SK-N-SH (cell line): Measurements from ENCODE around the gene EXD2. TPM values are rescaled to one million over a fixed set of nuclear protein-coding genes. Genes with fewer than 3 reads are reported as not detected.

Experiments used
- CTCF ChIA-PET: fragments of 300-600, 350-600 bp; formaldehyde crosslinking; extraction: SDS; loops from one replicate; lab custom pipeline; 2021; lab: Yijun Ruan, JAX
- POLR2A ChIA-PET: fragments of 350-600 bp; sonication (Branson Sonifier 250); formaldehyde crosslinking; extraction: SDS; loops from one replicate; lab custom pipeline; 2020; ENCODE audit warnings: antibody characterized with exemption, inconsistent platforms; lab: Yijun Ruan, JAX
- DNase-seq: peaks from one replicate; pipeline ENCODE4 v3.0.0; 2012
- H2AFZ ChIP-seq: fragments of 200-600 bp; sonication (generic); 2 replicates; pipeline ENCODE4 v1.8.1; 2016; ENCODE audit warnings: antibody characterized with exemption, mild to moderate bottlenecking, low read depth
- H3F3A ChIP-seq: fragments of 200-600 bp; sonication (generic); replicated peaks from 2 replicates; pipeline ENCODE3; 2016; ENCODE audit warnings: antibody characterized with exemption, mild to moderate bottlenecking; ENCODE audit not compliant: insufficient read depth
- H3K27ac ChIP-seq, 2 experiments: fragments of 200-500 bp in 1 of 2; fragments of 200-600 bp in 1 of 2; sonication (Bioruptor generic) in 1 of 2; sonication (generic), shearing (Covaris generic) in 1 of 2; 2 replicates each; pipeline versions ENCODE4 v1.5.1 to v1.6.1; 2014 to 2016; ENCODE audit warnings: low read depth in 2 of 2, inconsistent platforms in 1 of 2, low read length in 1 of 2, mild to moderate bottlenecking in 1 of 2, mixed read lengths in 1 of 2
- H3K27me3 ChIP-seq: fragments of 200-600 bp; sonication (generic), shearing (Covaris generic); 2 replicates; pipeline ENCODE4 v1.6.1; 2016; ENCODE audit warnings: mixed run types; ENCODE audit not compliant: insufficient read depth
- H3K36me3 ChIP-seq, 2 experiments: fragments of 200-500 bp in 1 of 2; fragments of 200-600 bp in 1 of 2; sonication (Bioruptor generic) in 1 of 2; sonication (generic) in 1 of 2; replicated peaks in 1 of 2; 2 replicates each; pipeline versions ENCODE3 to v1.5.1; 2014 to 2016; ENCODE audit warnings: low read length in 1 of 2, mild to moderate bottlenecking in 1 of 2; ENCODE audit not compliant: insufficient read depth in 2 of 2, control insufficient read depth in 1 of 2
- H3K4me1 ChIP-seq, 2 experiments: fragments of 200-500 bp in 1 of 2; fragments of 200-600 bp in 1 of 2; sonication (Bioruptor generic) in 1 of 2; sonication (generic), shearing (Covaris generic) in 1 of 2; 2 replicates each; pipeline versions ENCODE4 v1.5.1 to v1.6.1; 2014 to 2016; ENCODE audit warnings: low read depth in 1 of 2, low read length in 1 of 2, mixed run types in 1 of 2; ENCODE audit not compliant: insufficient read depth in 2 of 2, control insufficient read depth in 1 of 2
- H3K4me2 ChIP-seq: fragments of 200-600 bp; sonication (generic), shearing (Covaris generic); 2 replicates; pipeline ENCODE4 v1.6.1; 2017; ENCODE audit warnings: mixed run types
- H3K4me3 ChIP-seq, 2 experiments: fragments of 200-500 bp in 1 of 2; fragments of 200-600 bp in 1 of 2; sonication (Bioruptor generic) in 1 of 2; sonication (generic), shearing (Covaris generic) in 1 of 2; 2 replicates each; pipeline versions ENCODE4 v1.5.1 to v1.8.1; 2014 to 2016; ENCODE audit warnings: low read depth in 2 of 2, inconsistent platforms in 1 of 2, low read length in 1 of 2, mild to moderate bottlenecking in 1 of 2, mixed read lengths in 1 of 2, moderate library complexity in 1 of 2
- H3K79me2 ChIP-seq: fragments of 200-600 bp; sonication (generic); 2 replicates; pipeline ENCODE4 v1.8.1; 2017; ENCODE audit warnings: mild to moderate bottlenecking; ENCODE audit not compliant: insufficient read depth
- H3K9ac ChIP-seq: fragments of 200-600 bp; sonication (generic); 2 replicates; pipeline ENCODE4 v1.6.1; 2017; ENCODE audit warnings: mixed run types
- H3K9me2 ChIP-seq: fragments of 200-600 bp; sonication (generic); 2 replicates; pipeline ENCODE4 v1.6.1; 2017; ENCODE audit warnings: mixed run types
- H3K9me3 ChIP-seq: fragments of 200-600 bp; sonication (generic); 2 replicates; pipeline ENCODE4 v1.6.1; 2017; ENCODE audit warnings: mixed run types, mild to moderate bottlenecking, moderate library complexity
- H4K20me1 ChIP-seq: fragments of 200-600 bp; sonication (generic); 2 replicates; pipeline ENCODE4 v1.6.1; 2017; ENCODE audit warnings: mild to moderate bottlenecking, mixed run types; ENCODE audit not compliant: insufficient read depth
- CHD2 ChIP-seq: fragments of 150-350 bp; IDR thresholded peaks from 2 replicates; pipeline ENCODE4 v1.6.1; 2018; ENCODE audit warnings: low read length; ENCODE audit not compliant: partially characterized antibody
- ELF1 ChIP-seq: IDR thresholded peaks from 2 replicates; pipeline ENCODE4 v1.4.0; 2012
- FOXJ3 ChIP-seq: sonication (generic); formaldehyde crosslinking; IDR thresholded peaks from 2 replicates; pipeline ENCODE4 v1.5.1; 2020; ENCODE audit warnings: mild to moderate bottlenecking, missing genetic modification reagents
- GABPA ChIP-seq: IDR thresholded peaks from 2 replicates; pipeline ENCODE4 v1.4.0; 2012; ENCODE audit warnings: low read depth, mild to moderate bottlenecking
- MEF2A ChIP-seq: IDR thresholded peaks from 2 replicates; pipeline ENCODE4 v1.4.0; 2012; ENCODE audit warnings: low read depth, borderline replicate concordance
- MXI1 ChIP-seq: IDR thresholded peaks from 2 replicates; pipeline ENCODE4 v1.6.1; 2012; ENCODE audit warnings: mild to moderate bottlenecking, low read depth, low read length, improper control_type of control experiment
- NFIC ChIP-seq: IDR thresholded peaks from 2 replicates; pipeline ENCODE4 v1.4.0; 2012; ENCODE audit warnings: borderline replicate concordance
- NRF1 ChIP-seq: IDR thresholded peaks from 2 replicates; pipeline ENCODE4 v1.6.1; 2012; ENCODE audit warnings: low read depth, mild to moderate bottlenecking, low read length
- RAD21 ChIP-seq: IDR thresholded peaks from 2 replicates; pipeline ENCODE4 v1.6.1; 2012; ENCODE audit warnings: mild to moderate bottlenecking, low read length
- RFX5 ChIP-seq: IDR thresholded peaks from 2 replicates; pipeline ENCODE4 v1.6.1; 2012; ENCODE audit warnings: mild to moderate bottlenecking, improper control_type of control experiment, low read length
- SIN3A ChIP-seq: IDR thresholded peaks from 2 replicates; pipeline ENCODE4 v1.6.1; 2012; ENCODE audit warnings: low read depth, mild to moderate bottlenecking, low read length, moderate library complexity, borderline replicate concordance
- TCF12 ChIP-seq: IDR thresholded peaks from 2 replicates; pipeline ENCODE4 v1.4.0; 2012
- USF1 ChIP-seq: IDR thresholded peaks from 2 replicates; pipeline ENCODE4 v1.4.0; 2012; ENCODE audit warnings: low read depth, borderline replicate concordance
- YY1 ChIP-seq: IDR thresholded peaks from 2 replicates; pipeline ENCODE4 v1.4.0; 2012; ENCODE audit warnings: low read depth, mild to moderate bottlenecking
- WGBS: methylation state at CpG from one replicate; pipeline ENCODE4 v1.1.6; 2017; ENCODE audit warnings: low lambda C conversion rate; 5-methylcytosine and 5-hydroxymethylcytosine counted together
- polyA plus RNA-seq, 3 experiments: library from polyadenylated mRNA; depleted of rRNA; stranded (reverse); fragments of >200 nt; gene quantifications; 2 replicates each; pipeline ENCODE4 v1.2.3, GENCODE V29; 2012
- TF ChIP-seq, protein P1 (sequence below): fragments of 150-350 bp; IDR thresholded peaks from 2 replicates; pipeline ENCODE4 v1.6.1; 2016; ENCODE audit warnings: mild to moderate bottlenecking, low read depth, low read length
- TF ChIP-seq, protein P2 (sequence below): IDR thresholded peaks from 2 replicates; pipeline ENCODE4 v1.6.1; 2012; ENCODE audit warnings: mild to moderate bottlenecking, low read depth, low read length, moderate library complexity
- TF ChIP-seq, protein P3 (sequence below): IDR thresholded peaks from 2 replicates; pipeline ENCODE4 v1.4.0; 2012; ENCODE audit warnings: low read depth
- TF ChIP-seq, protein P4 (sequence below): IDR thresholded peaks from 2 replicates; pipeline ENCODE4; 2012

EXD2 gene
- polyA plus RNA-seq, 1 of the 3 experiments (the other 2 are of a cell fraction) = 15.1 TPM

GRCh38 chr14:69208666-69209065, 17.4 kb downstream of the EXD2 start:
- Histone ChIP-seq H3K9me2 (no peaks in the 10 kb centered on the region), H3K36me3 (peaks cover 5 to 16% of the 10 kb centered on the region in 2 experiments), H3K9ac (no peak overlapping the region), H3K4me3 (no peak overlapping the region), H3K9me3 (no peaks in the 10 kb centered on the region), H3K79me2 (peaks cover 11% of the 10 kb centered on the region; the same call in 1 of the 2 replicates), H3K4me2 (no peak overlapping the region), H4K20me1 (no peaks in the 10 kb centered on the region), H3K27ac (no peak overlapping the region), H3F3A (peaks cover 3% of the 10 kb centered on the region), H3K27me3 (no peaks in the 10 kb centered on the region), H3K4me1 (no peaks in the 10 kb centered on the region), H2AFZ (no peak overlapping the region)
- ChIA-PET POLR2A (no interaction called here), CTCF (no interaction called here)
- DNase-seq = no peak
- 97% methylated on average over 5 of the region's 5 CpGs for WGBS
- TF ChIP-seq NRF1 (no peak), YY1 (no peak), MXI1 (no peak), CHD2 (no peak), TCF12 (no peak), GABPA (no peak), RAD21 (no peak), MEF2A (no peak), USF1 (no peak), ELF1 (no peak), RFX5 (no peak), FOXJ3 (CRISPR knock-in tag) (no peak), NFIC (no peak), SIN3A (no peak)
- TF ChIP-seq, protein P1, sequence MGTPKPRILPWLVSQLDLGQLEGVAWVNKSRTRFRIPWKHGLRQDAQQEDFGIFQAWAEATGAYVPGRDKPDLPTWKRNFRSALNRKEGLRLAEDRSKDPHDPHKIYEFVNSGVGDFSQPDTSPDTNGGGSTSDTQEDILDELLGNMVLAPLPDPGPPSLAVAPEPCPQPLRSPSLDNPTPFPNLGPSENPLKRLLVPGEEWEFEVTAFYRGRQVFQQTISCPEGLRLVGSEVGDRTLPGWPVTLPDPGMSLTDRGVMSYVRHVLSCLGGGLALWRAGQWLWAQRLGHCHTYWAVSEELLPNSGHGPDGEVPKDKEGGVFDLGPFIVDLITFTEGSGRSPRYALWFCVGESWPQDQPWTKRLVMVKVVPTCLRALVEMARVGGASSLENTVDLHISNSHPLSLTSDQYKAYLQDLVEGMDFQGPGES = no peak
- TF ChIP-seq, protein P2, sequence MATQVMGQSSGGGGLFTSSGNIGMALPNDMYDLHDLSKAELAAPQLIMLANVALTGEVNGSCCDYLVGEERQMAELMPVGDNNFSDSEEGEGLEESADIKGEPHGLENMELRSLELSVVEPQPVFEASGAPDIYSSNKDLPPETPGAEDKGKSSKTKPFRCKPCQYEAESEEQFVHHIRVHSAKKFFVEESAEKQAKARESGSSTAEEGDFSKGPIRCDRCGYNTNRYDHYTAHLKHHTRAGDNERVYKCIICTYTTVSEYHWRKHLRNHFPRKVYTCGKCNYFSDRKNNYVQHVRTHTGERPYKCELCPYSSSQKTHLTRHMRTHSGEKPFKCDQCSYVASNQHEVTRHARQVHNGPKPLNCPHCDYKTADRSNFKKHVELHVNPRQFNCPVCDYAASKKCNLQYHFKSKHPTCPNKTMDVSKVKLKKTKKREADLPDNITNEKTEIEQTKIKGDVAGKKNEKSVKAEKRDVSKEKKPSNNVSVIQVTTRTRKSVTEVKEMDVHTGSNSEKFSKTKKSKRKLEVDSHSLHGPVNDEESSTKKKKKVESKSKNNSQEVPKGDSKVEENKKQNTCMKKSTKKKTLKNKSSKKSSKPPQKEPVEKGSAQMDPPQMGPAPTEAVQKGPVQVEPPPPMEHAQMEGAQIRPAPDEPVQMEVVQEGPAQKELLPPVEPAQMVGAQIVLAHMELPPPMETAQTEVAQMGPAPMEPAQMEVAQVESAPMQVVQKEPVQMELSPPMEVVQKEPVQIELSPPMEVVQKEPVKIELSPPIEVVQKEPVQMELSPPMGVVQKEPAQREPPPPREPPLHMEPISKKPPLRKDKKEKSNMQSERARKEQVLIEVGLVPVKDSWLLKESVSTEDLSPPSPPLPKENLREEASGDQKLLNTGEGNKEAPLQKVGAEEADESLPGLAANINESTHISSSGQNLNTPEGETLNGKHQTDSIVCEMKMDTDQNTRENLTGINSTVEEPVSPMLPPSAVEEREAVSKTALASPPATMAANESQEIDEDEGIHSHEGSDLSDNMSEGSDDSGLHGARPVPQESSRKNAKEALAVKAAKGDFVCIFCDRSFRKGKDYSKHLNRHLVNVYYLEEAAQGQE = no peak
- TF ChIP-seq, protein P3, sequence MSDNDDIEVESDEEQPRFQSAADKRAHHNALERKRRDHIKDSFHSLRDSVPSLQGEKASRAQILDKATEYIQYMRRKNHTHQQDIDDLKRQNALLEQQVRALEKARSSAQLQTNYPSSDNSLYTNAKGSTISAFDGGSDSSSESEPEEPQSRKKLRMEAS = no peak
- TF ChIP-seq, protein P4, sequence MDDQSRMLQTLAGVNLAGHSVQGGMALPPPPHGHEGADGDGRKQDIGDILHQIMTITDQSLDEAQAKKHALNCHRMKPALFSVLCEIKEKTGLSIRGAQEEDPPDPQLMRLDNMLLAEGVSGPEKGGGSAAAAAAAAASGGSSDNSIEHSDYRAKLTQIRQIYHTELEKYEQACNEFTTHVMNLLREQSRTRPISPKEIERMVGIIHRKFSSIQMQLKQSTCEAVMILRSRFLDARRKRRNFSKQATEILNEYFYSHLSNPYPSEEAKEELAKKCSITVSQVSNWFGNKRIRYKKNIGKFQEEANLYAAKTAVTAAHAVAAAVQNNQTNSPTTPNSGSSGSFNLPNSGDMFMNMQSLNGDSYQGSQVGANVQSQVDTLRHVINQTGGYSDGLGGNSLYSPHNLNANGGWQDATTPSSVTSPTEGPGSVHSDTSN = no peak
